ENCODE results near the gene RERG. TPM values are rescaled to one million over a fixed set of nuclear protein-coding genes. Genes with fewer than 3 reads are reported as not detected.

RERG gene
- total RNA-seq, 1 donor from 2014 or later: 28.6 TPM

GRCh38 chr12:15118955-15119354 is 102.3 kb downstream of the RERG start:
- peaks cover 3% of the 10 kb centered on the region for H3K4me1 Mint-ChIP-seq
- TF ChIP-seq CTCF (IDR thresholded peaks at IDR 0.05; ENCODE audit: unreplicated experiment): no peak
- H3K9me3 Mint-ChIP-seq: no peaks in the 10 kb centered on the region
- DNase-seq (ENCODE audit: low spot score in 2 of 2, unreplicated experiment in 2 of 2): no peak
- H3K27me3 Mint-ChIP-seq (ENCODE audit: low read depth): no peaks in the 10 kb centered on the region
- no peak overlapping the region for H3K4me3 Mint-ChIP-seq
- peaks cover 4% of the 10 kb centered on the region for H3K36me3 Mint-ChIP-seq
- H3K27ac Mint-ChIP-seq: no peak overlapping the region

DNA sequence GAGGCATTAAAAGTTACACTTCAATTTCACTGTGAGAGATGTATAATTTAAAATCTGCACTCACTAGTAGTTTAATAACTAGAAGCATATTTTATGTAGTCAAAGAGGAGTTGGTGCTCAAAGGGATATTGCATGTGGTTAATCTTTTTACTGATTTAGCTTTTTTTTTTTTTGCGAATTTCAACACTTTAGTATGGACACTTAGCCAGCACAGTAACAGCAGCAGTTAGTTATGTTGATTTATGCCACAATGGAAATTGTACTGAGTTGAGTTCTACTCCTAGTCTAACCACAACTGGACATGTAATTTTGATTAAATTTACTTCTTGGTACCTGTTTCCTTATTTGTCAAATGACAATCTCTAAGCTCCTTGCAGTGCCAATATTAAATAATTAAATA is 104.2 kb downstream of the RERG start:
- no peak for TF ChIP-seq CTCF (IDR thresholded peaks at IDR 0.05; ENCODE audit: unreplicated experiment)
- H3K4me3 Mint-ChIP-seq: no peak overlapping the region
- DNase-seq (ENCODE audit: low spot score in 2 of 2, unreplicated experiment in 2 of 2): no peak
- peaks cover 3% of the 10 kb centered on the region for H3K4me1 Mint-ChIP-seq
- no peaks in the 10 kb centered on the region for H3K27me3 Mint-ChIP-seq (ENCODE audit: low read depth)
- H3K9me3 Mint-ChIP-seq: no peaks in the 10 kb centered on the region
- H3K27ac Mint-ChIP-seq: no peak overlapping the region
- H3K36me3 Mint-ChIP-seq: peaks cover 7% of the 10 kb centered on the region

- no peaks in the 10 kb centered on the region for H3K27me3 Mint-ChIP-seq (ENCODE audit: low read depth)
- no peaks in the 10 kb centered on the region for H3K9me3 Mint-ChIP-seq
- TF ChIP-seq CTCF (IDR thresholded peaks at IDR 0.05; ENCODE audit: unreplicated experiment): no peak
- H3K36me3 Mint-ChIP-seq: peaks cover 13% of the 10 kb centered on the region
- DNase-seq (ENCODE audit: low spot score in 2 of 2, unreplicated experiment in 2 of 2): no peak
- H3K4me1 Mint-ChIP-seq: peaks cover 3% of the 10 kb centered on the region
- peak overlapping the region; percentile 50 for H3K27ac Mint-ChIP-seq
- H3K4me3 Mint-ChIP-seq: no peak overlapping the region
These were observed 105.1 kb downstream of the RERG start for GRCh38 chr12:15116086-15116485.

DNA sequence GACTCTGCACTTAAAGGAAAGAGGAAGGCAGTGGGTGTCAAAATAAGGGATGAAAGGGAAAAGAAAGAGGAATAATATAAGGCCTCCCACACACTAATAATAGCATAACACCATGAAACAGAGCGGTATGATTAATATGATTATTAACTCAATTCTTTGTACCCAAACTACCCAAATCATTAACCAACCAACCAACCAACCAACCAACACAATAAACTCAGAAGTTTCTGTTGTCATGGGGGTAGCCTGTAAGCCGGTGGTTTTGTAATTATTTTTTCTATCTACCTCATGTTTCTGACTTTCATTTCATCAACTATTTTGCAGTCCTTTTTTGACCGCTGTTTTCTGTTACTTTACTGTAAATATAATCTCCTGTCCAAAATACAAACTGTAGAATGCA is 105.8 kb downstream of the RERG start:
- no peak for DNase-seq (ENCODE audit: low spot score in 2 of 2, unreplicated experiment in 2 of 2)
- Mint-ChIP-seq H3K4me1 (peaks cover 3% of the 10 kb centered on the region), H3K27me3 (ENCODE audit: low read depth) (no peaks in the 10 kb centered on the region), H3K4me3 (no peak overlapping the region), H3K27ac (no peak overlapping the region), H3K36me3 (peaks cover 18% of the 10 kb centered on the region), H3K9me3 (no peaks in the 10 kb centered on the region)
- no peak for TF ChIP-seq CTCF (IDR thresholded peaks at IDR 0.05; ENCODE audit: unreplicated experiment)

DNA sequence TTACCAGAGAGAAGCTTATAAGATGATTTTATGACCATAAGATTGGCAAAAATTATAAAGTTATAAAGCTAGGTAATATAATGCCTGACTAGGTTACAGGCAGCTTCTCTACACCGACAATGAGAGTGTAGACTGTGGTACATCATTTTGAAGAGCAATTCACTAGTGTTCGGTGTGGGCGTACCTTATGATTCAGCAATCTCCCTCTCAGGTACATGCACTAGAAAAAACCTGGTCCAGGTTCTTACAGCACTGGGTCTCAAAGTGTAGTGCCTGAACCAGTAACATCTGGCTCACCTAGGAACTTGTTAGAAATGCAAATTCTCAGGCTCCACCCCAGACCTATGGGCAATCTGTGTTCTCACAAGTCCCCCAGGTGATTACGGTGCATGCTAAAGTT is 106.7 kb downstream of the RERG start:
- Mint-ChIP-seq H3K4me1 (peaks cover 3% of the 10 kb centered on the region), H3K36me3 (peaks cover 21% of the 10 kb centered on the region), H3K27me3 (ENCODE audit: low read depth) (no peaks in the 10 kb centered on the region), H3K27ac (no peak overlapping the region), H3K4me3 (no peak overlapping the region), H3K9me3 (no peaks in the 10 kb centered on the region)
- DNase-seq (ENCODE audit: low spot score in 2 of 2, unreplicated experiment in 2 of 2): no peak
- no peak for TF ChIP-seq CTCF (IDR thresholded peaks at IDR 0.05; ENCODE audit: unreplicated experiment)

GRCh38 chr12:15092826-15093225 is 128.4 kb downstream of the RERG start:
- Mint-ChIP-seq H3K27me3 (ENCODE audit: low read depth) (peaks cover 3% of the 10 kb centered on the region), H3K27ac (no peak overlapping the region), H3K4me1 (peaks cover 2% of the 10 kb centered on the region), H3K36me3 (no peaks in the 10 kb centered on the region), H3K4me3 (no peak overlapping the region), H3K9me3 (no peaks in the 10 kb centered on the region)
- TF ChIP-seq CTCF (IDR thresholded peaks at IDR 0.05; ENCODE audit: unreplicated experiment): no peak
- DNase-seq (ENCODE audit: low spot score in 2 of 2, unreplicated experiment in 2 of 2): no peak
